HepG2 (cell line): ENCODE results near the gene PM20D1. TPM values are rescaled to one million over a fixed set of nuclear protein-coding genes. Genes with fewer than 3 reads are reported as not detected.

Source experiments
- ARNT ChIP-seq: fragments of 450-650 bp; IDR thresholded peaks from 2 replicates; pipeline ENCODE4 v1.6.1; 2017
- CBFB ChIP-seq: sonication (generic); formaldehyde crosslinking; IDR thresholded peaks from 2 replicates; pipeline ENCODE4 v1.4.0; 2020; ENCODE audit warnings: missing genetic modification reagents
- CBX5 ChIP-seq: sonication (generic); formaldehyde crosslinking; IDR thresholded peaks from 2 replicates; pipeline ENCODE4 v1.4.0; 2020; ENCODE audit warnings: missing genetic modification reagents, borderline replicate concordance
- ESRRA ChIP-seq: sonication (generic); formaldehyde crosslinking; IDR thresholded peaks from 2 replicates; pipeline ENCODE4 v1.5.1; 2020; ENCODE audit warnings: mild to moderate bottlenecking, low read depth, missing genetic modification reagents
- EZH2 ChIP-seq: conservative IDR thresholded peaks from 2 replicates; pipeline ENCODE4 v1.6.1; 2012; ENCODE audit warnings: mild to moderate bottlenecking, low read depth, low read length, moderate library complexity
- HOXA7 ChIP-seq: sonication (generic); formaldehyde crosslinking; IDR thresholded peaks from 2 replicates; pipeline ENCODE4 v1.8.1; 2022; ENCODE audit warnings: mild to moderate bottlenecking, missing genetic modification reagents, moderate library complexity
- ISX ChIP-seq: sonication (generic); formaldehyde crosslinking; conservative IDR thresholded peaks from 2 replicates; pipeline ENCODE4 v1.5.0; 2020; ENCODE audit warnings: missing genetic modification reagents
- KAT2B ChIP-seq: fragments of 150-350 bp; IDR thresholded peaks from 2 replicates; pipeline ENCODE4 v1.6.1; 2014; ENCODE audit warnings: low read depth, low read length, borderline replicate concordance
- KAT8 ChIP-seq: IDR thresholded peaks from 2 replicates; pipeline ENCODE4 v1.6.1; 2016; ENCODE audit warnings: missing genetic modification reagents, missing compliant biosample characterization
- MED8 ChIP-seq: sonication (generic); formaldehyde crosslinking; IDR thresholded peaks from 2 replicates; pipeline ENCODE4 v1.8.1; 2023; ENCODE audit warnings: mild to moderate bottlenecking, missing genetic modification reagents; ENCODE audit not compliant: insufficient replicate concordance
- NR2C2 ChIP-seq: sonication (generic); formaldehyde crosslinking; IDR thresholded peaks from 2 replicates; pipeline ENCODE4 v1.4.0; 2020; ENCODE audit warnings: missing genetic modification reagents, mild to moderate bottlenecking, moderate library complexity, borderline replicate concordance
- SAP130 ChIP-seq: IDR thresholded peaks from 2 replicates; pipeline ENCODE4 v1.6.1; 2016; ENCODE audit warnings: low read depth
- SOX5 ChIP-seq: IDR thresholded peaks from 2 replicates; pipeline ENCODE4 v1.6.1; 2016; ENCODE audit warnings: borderline replicate concordance
- SOX6 ChIP-seq, 2 experiments: fragments of 450-650 bp in 1 of 2; sonication (generic) in 1 of 2; formaldehyde crosslinking in 1 of 2; IDR thresholded peaks; 2 replicates each; pipeline versions ENCODE4 v1.4.0 to v1.6.1; 2017 to 2020; ENCODE audit warnings: antibody characterized with exemption in 1 of 2, mild to moderate bottlenecking in 1 of 2, missing genetic modification reagents in 1 of 2
- TOPORS ChIP-seq: sonication (generic); formaldehyde crosslinking; IDR thresholded peaks from 2 replicates; pipeline ENCODE4 v1.8.0; 2023; ENCODE audit warnings: mild to moderate bottlenecking, missing genetic modification reagents
- TP53 ChIP-seq: sonication (generic); formaldehyde crosslinking; conservative IDR thresholded peaks from 2 replicates; pipeline ENCODE4 v1.4.0; 2020; ENCODE audit warnings: missing genetic modification reagents
- ZKSCAN8 ChIP-seq: IDR thresholded peaks from 2 replicates; pipeline ENCODE4 v1.6.1; 2016; ENCODE audit warnings: borderline replicate concordance, missing genetic modification reagents, missing compliant biosample characterization
- ZNF296 ChIP-seq: sonication (generic); formaldehyde crosslinking; conservative IDR thresholded peaks from 2 replicates; pipeline ENCODE4 v1.5.0; 2020; ENCODE audit warnings: mild to moderate bottlenecking, missing genetic modification reagents
- ZNF3 ChIP-seq: IDR thresholded peaks from 2 replicates; pipeline ENCODE4 v1.7.0; 2017; ENCODE audit warnings: inconsistent platforms
- ZNF335 ChIP-seq: sonication (generic); formaldehyde crosslinking; IDR thresholded peaks from 2 replicates; pipeline ENCODE4 v1.4.0; 2020; ENCODE audit warnings: missing genetic modification reagents
- ZNF496 ChIP-seq: sonication (generic); formaldehyde crosslinking; IDR thresholded peaks from 2 replicates; pipeline ENCODE4 v1.8.1; 2023; ENCODE audit warnings: mild to moderate bottlenecking, moderate library complexity, missing genetic modification reagents; ENCODE audit not compliant: insufficient replicate concordance
- ZNF7 ChIP-seq: IDR thresholded peaks from 2 replicates; pipeline ENCODE4 v1.6.1; 2016; ENCODE audit warnings: missing biosample characterization, missing genetic modification reagents
- ZNF761 ChIP-seq: sonication (generic); formaldehyde crosslinking; conservative IDR thresholded peaks from 2 replicates; pipeline ENCODE4 v1.4.0; 2020; ENCODE audit warnings: mild to moderate bottlenecking, missing genetic modification reagents
- ZNF850 ChIP-seq: sonication (generic); formaldehyde crosslinking; conservative IDR thresholded peaks from 2 replicates; pipeline ENCODE4 v1.9.0; 2021; ENCODE audit warnings: mild to moderate bottlenecking, missing genetic modification reagents
- polyA plus RNA-seq, 8 experiments: library from polyadenylated mRNA; depleted of rRNA in 3 of 8; stranded (reverse) in 7 of 8; unstranded in 1 of 8; fragments of >200 nt; fragmentation: Illumina TruSeq in 4 of 8; extraction: Trizol in 4 of 8; gene quantifications; 2 replicates each; pipeline versions ENCODE4 v1.2.1 to v1.2.3, GENCODE V29; 2011 to 2016; ENCODE audit warnings: low read depth in 4 of 8, missing spikeins in 1 of 8, mixed read lengths in 1 of 8; ENCODE audit not compliant: insufficient read depth in 1 of 8
- total RNA-seq, 5 experiments: library from RNA; depleted of rRNA; stranded (reverse); fragments of >200 nt; fragmentation: Illumina TruSeq; extraction: Trizol; gene quantifications; 2 replicates each; pipeline ENCODE4 v1.2.3, GENCODE V29; 2016; ENCODE audit warnings: low read depth in 1 of 5
- TF ChIP-seq, protein P1 (sequence below): sonication (generic); formaldehyde crosslinking; IDR thresholded peaks from 2 replicates; pipeline ENCODE4 v1.4.0; 2020; ENCODE audit warnings: missing genetic modification reagents
- TF ChIP-seq, protein P2 (sequence below): sonication (generic); formaldehyde crosslinking; IDR thresholded peaks from 2 replicates; pipeline ENCODE4 v1.4.0; 2020; ENCODE audit warnings: missing genetic modification reagents
- TF ChIP-seq, protein P3 (sequence below): IDR thresholded peaks from 2 replicates; pipeline ENCODE4 v1.6.1; 2016; ENCODE audit warnings: mild to moderate bottlenecking, missing biosample characterization, missing genetic modification reagents
- TF ChIP-seq, protein P4 (sequence below): sonication (generic); formaldehyde crosslinking; IDR thresholded peaks from 2 replicates; pipeline ENCODE4 v1.5.1; 2020; ENCODE audit warnings: missing genetic modification reagents, mild to moderate bottlenecking, borderline replicate concordance

Gene PM20D1
- total and polyA plus RNA-seq, 2 of the 13 experiments (the other 11 are each of a cell fraction or from before 2014, with no cell fraction given) = not detected

GRCh38 chr1:205812878-205813754 lies 36.8 kb downstream of the PM20D1 start, which contains the start of gene SLC41A1 (continued):
- TF ChIP-seq NR2C2 (CRISPR knock-in tag) = peak; percentile 62
- no peak for TF ChIP-seq CBFB (CRISPR knock-in tag)
- no peak for TF ChIP-seq CBX5 (CRISPR knock-in tag)
- TF ChIP-seq, protein P1, sequence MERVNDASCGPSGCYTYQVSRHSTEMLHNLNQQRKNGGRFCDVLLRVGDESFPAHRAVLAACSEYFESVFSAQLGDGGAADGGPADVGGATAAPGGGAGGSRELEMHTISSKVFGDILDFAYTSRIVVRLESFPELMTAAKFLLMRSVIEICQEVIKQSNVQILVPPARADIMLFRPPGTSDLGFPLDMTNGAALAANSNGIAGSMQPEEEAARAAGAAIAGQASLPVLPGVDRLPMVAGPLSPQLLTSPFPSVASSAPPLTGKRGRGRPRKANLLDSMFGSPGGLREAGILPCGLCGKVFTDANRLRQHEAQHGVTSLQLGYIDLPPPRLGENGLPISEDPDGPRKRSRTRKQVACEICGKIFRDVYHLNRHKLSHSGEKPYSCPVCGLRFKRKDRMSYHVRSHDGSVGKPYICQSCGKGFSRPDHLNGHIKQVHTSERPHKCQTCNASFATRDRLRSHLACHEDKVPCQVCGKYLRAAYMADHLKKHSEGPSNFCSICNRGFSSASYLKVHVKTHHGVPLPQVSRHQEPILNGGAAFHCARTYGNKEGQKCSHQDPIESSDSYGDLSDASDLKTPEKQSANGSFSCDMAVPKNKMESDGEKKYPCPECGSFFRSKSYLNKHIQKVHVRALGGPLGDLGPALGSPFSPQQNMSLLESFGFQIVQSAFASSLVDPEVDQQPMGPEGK (CRISPR knock-in tag) = peak; percentile 93
- no peak for TF ChIP-seq ZNF761 (CRISPR knock-in tag)
- TF ChIP-seq ZNF335 (CRISPR knock-in tag) = no peak
- TF ChIP-seq EZH2 = 0 out of 2 replicates have a peak, but pooled peaks have one; percentile 14
- TF ChIP-seq, protein P2, sequence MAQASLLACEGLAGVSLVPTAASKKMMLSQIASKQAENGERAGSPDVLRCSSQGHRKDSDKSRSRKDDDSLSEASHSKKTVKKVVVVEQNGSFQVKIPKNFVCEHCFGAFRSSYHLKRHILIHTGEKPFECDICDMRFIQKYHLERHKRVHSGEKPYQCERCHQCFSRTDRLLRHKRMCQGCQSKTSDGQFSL (CRISPR knock-in tag) = peak; percentile 89
- peak; percentile 62; the same call in 1 of the 2 replicates for TF ChIP-seq SAP130 (CRISPR knock-in tag)
- no peak for TF ChIP-seq ZNF7 (CRISPR knock-in tag)
- TF ChIP-seq, protein P3, sequence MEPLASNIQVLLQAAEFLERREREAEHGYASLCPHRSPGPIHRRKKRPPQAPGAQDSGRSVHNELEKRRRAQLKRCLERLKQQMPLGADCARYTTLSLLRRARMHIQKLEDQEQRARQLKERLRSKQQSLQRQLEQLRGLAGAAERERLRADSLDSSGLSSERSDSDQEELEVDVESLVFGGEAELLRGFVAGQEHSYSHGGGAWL (CRISPR knock-in tag) = no peak
- TF ChIP-seq TP53 (CRISPR knock-in tag) = no peak
- no peak for TF ChIP-seq KAT2B
- no peak for TF ChIP-seq ZNF496 (CRISPR knock-in tag)
- TF ChIP-seq TOPORS (CRISPR knock-in tag) = peak; percentile 53; the same call in 1 of the 2 replicates
- TF ChIP-seq SOX5 (CRISPR knock-in tag) = no peak
- TF ChIP-seq ZNF3 (CRISPR knock-in tag) = no peak
- TF ChIP-seq KAT8 = no peak
- no peak for TF ChIP-seq SOX6 (IDR thresholded peaks at IDR 0.05)
- no peak for TF ChIP-seq SOX6 (CRISPR knock-in tag; IDR thresholded peaks at IDR 0.05)
- TF ChIP-seq, protein P4, sequence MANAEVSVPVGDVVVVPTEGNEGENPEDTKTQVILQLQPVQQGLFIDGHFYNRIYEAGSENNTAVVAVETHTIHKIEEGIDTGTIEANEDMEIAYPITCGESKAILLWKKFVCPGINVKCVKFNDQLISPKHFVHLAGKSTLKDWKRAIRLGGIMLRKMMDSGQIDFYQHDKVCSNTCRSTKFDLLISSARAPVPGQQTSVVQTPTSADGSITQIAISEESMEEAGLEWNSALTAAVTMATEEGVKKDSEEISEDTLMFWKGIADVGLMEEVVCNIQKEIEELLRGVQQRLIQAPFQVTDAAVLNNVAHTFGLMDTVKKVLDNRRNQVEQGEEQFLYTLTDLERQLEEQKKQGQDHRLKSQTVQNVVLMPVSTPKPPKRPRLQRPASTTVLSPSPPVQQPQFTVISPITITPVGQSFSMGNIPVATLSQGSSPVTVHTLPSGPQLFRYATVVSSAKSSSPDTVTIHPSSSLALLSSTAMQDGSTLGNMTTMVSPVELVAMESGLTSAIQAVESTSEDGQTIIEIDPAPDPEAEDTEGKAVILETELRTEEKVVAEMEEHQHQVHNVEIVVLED (CRISPR knock-in tag) = peak; percentile 51
- no peak for TF ChIP-seq ZKSCAN8
- no peak for TF ChIP-seq HOXA7 (CRISPR knock-in tag)
- TF ChIP-seq MED8 = no peak
- TF ChIP-seq ZNF850 (CRISPR knock-in tag) = no peak
- no peak for TF ChIP-seq ISX (CRISPR knock-in tag)
- no peak for TF ChIP-seq ZNF296 (CRISPR knock-in tag)
- no peak for TF ChIP-seq ESRRA
- TF ChIP-seq ARNT = no peak
